Activated CD8-positive, alpha-beta memory T cell treated with anti-CD3 and anti-CD28 coated beads for 48 hours (primary cell): ENCODE measurements around the gene SOX9.

Experiments
- DNase-seq, 3 experiments: peaks; one replicate each; pipeline ENCODE4 v3.0.0-alpha.2; 2020; ENCODE audit warnings: low read depth in 2 of 3, low spot score in 2 of 3

SOX9 gene

DNA sequence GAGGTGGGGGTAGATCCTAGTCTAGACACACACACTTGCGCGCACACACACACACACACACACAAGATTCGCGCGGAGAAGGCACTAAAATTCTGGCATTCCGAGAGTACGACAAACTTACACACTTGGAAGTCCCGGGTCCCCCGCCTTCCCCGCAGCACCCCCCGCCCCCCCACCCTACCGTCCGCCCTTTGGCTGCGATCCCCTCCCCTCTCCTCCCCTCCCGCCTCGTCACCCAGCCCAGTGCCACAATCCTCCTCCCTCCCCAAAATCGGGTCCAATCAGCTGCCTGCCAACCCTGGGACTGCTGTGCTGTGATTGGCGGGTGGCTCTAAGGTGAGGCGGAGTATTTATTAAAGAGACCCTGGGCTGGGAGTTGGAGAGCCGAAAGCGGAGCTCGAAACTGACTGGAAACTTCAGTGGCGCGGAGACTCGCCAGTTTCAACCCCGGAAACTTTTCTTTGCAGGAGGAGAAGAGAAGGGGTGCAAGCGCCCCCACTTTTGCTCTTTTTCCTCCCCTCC lies at the start of gene SOX9:
Gene SOX9 (plus strand): TSS at position 379 of the 522 bp plus-strand sequence. CDS start 372 bp downstream, outside the sequence.
- no peak for DNase-seq

DNA sequence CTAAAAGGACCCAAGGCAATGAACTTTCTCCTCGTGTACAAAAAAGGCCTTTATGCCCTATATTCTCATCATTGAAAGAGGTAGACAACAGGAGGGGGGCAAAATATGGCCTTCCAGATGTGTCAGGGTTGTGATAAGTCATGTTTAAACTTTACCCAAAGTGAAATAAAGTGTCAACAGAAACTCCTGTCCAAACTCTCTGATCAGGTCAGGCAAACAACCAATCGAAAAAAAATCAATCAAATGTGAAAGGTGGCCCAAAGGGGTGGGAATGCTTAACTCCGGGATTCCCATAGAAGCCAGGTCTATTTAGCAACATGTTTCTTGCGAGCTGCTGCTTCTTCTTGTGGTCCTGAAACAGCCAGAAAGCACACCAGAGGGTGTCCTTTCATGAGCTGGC lies 49.5 kb upstream of the SOX9 start:
- no peak for DNase-seq

DNA sequence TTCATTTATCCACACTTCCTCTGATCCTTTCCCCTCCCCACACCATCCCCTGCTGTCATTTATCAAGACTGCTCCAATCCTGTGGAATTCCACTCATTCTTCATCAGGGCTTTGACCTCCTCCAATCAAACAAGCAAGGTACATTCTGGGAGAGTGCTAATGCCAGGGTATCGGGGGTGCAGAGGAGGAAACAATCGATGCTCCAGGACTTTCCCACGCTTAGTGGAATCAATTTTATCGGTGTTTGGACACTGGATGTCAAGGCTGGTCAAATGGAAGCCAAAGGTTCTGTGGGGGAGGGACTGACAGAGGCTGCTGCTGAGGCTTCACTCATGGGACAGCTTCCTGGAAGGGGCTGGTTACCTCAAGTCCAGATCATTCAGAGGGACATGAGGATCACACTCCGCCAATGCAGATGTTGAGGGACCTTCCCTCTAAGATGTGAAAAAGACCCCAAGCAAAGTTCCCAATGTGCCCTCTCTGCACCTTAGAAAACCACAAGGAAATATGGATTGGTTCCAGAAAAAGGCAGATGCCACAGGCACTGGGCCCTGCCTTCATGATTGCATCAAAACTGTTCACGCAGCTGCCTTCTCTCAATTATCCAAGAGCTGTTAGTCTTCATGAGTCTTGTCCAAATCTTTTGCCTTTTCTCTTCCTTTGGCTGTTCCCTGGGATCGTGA lies 44.7 kb upstream of the SOX9 start:
- DNase-seq, result no peak

DNA sequence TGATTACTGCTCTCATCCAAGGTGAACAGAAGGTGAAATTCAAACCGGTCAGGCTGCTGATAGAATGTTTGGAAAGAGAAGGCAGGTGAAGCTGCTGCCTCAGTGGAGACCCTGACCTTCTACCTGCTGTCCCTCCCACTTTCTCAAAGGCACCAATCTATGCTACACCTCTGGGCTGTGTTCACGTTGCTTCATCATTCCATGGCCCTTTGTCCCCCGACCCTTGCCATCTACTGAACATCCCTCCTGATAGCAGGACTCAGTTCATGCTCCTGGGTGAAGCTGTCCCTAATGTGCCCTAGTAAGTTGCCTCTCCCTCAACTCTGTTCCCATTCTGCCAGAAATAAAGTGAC lies 44.2 kb upstream of the SOX9 start:
- no peak for DNase-seq

DNA sequence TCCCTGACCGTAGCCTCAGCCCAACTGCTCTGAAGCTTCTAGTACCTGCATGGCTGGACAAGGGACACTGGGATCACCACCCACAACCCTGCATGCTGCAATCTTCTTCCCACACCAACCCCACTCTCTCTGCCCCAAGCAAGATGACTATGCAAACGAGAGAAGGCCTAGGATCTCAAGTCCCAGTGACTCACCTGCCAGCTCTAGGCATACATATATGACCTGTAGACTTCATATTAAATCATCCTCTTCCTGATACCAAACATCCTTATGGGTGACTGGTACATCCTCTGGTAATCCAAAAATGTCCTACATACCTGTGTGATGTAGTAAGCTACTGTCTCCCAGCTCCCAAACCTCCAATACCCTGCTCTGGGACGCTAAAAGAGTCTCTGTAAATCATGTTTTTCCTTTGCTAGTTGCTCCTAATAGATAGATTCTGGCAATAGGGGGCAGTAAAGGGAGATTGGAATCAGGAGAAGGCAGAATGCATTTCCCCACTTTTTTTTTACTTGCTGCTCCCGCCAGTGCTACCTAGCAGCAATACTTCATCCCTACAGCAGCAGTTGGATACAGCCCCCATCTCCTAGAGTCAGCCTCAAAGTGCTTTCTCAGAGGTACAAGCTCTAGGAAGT lies 43.4 kb upstream of the SOX9 start:
- DNase-seq, result no peak

DNA sequence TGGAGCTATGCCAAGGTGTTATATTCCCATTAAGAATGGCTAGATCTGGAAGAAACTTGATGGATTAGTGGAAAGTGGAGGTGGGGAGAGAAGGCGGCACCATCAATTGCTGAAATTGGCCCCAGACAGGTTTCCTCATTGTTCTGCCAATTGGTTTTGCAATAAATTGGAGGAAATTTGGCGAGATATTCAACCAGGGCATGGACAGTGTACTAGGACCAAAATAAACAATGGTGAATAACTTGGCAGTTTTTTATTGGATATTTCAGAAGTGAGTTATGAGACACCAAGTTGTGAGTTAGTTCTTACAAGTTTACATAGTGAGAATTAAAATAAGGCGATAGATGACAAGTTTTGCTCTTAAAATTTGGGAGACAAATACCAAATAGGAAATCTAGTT lies 41.1 kb upstream of the SOX9 start:
- DNase-seq, result no peak

DNA sequence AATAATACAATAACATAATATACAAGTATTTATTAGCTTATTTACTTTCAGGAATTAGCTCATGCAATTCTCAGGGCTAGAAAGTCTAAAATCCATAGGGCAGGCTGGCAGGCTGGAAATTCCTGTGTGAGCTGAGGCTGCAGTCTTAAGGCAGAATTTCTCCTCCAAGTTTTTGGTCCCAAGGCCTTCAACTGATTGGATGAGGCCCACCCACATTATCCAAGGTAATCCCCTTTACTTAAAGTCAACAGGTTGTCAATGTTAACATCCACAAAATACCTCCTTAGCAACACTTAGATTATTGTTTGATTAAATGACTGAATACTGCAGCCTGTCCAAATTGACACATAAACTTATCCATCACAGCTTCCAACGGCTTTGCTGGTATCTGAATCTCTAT lies 32.9 kb upstream of the SOX9 start:
- no peak for DNase-seq

DNA sequence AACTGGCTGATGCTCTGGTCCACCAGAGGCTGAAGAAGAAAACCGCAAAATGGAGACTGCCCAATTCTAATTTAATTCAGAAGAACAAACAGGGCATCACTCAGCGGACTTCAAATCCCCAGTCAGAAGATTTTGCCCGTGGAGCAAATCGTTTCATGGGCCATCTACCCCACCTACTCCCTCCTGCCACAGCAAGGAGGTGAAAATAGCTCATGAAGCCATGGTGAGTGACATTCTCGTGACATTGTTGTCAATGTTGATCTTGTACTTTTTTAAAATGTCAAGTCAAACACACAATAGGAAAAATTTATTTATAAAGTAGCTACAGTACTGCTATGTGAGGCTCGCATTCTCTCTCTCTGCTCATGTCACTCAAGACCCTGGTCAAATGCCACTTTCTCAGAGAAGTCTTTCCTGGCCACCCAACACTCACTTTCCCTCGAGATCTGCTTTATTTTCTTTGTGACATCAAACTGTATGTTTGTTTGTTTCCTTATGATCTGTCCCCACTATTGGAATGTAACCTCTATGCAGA lies 31.3 kb upstream of the SOX9 start:
- no peak for DNase-seq

DNA sequence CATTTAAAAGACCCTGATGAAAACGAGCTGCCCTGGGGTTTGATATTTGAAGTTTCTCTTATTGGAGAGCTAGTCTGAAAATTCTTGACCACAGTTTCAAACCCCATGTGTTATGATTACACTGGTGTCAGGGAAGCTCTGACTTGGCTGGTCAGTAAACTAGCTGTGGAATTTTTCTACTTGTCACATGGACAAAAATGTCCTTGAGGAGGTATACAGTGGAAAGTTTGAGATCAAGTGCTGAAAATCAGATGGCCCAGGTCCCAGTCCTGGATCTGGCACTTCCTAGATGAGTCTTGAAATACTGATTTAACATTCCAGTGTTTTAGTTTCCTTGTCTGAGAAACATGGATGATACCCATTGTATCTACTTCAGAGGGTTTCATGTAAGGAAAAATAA lies 30.7 kb upstream of the SOX9 start:
- DNase-seq, result no peak

DNA sequence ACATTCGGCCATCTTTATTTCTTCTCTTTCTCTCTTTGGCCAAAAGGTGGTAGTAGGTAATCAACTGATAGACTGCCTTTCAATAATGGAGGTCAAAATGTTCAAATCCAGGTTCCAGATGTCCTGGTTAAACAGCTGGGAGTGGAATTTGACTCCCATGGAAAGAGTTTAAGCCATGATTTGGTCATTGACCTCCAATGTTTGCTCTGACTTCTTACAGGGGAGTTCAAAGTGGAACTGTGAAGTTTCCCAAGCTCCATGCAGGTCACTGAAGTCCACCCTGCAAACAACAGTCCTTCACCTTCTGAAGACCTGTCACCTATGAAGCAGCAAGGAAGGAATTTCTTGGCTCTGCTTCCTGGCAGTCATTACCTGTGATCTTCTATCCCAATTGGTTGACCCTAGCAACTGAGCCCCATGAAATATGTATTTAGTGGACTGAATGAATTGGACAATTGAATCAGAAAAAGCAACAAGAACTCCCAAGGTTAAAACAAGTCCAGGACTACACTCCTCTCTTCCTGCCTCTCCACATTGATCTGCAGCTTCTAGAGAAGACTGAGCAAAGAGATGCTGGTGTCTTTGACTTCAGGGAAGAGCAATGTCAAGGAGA lies 28.0 kb upstream of the SOX9 start:
- DNase-seq, result no peak

DNA sequence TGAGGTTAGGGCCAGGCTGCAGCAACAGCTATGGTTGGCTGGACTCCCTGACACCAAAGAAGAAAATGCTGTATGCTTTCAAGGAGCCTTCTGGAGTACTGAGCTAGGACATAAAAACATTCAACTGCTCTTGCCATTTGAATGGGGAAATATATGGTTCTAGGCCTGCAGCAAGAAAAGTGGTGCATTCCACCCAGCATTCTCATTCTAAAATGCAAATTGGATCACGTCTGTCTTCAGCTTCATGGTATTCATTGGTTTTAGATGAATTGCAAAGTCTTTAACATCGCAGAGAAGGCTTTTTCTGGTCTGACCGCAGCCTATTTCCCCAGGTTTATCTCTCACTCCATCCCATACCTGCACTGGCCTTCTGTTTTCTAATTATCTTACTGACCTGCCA lies 27.1 kb upstream of the SOX9 start:
- no peak for DNase-seq

DNA sequence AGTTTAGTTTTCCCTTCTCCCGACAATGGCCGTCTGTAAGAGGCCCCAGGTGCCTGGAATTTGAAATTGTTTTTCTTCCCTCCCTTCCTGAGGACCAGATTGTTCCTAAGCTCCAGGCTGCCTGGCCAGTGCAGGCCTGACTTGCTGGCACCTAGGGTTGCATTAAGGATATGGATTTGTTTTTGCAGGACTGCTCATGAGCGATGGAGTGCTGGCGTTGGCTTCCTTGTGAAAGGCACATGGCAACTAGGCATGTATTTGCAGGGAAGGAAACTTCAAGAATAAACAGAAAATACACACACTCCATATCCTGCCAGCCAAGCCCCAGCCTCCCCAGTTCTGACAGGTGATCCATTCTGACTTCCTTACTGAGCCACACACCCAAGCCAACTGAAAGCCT lies 25.5 kb upstream of the SOX9 start:
- no peak for DNase-seq

DNA sequence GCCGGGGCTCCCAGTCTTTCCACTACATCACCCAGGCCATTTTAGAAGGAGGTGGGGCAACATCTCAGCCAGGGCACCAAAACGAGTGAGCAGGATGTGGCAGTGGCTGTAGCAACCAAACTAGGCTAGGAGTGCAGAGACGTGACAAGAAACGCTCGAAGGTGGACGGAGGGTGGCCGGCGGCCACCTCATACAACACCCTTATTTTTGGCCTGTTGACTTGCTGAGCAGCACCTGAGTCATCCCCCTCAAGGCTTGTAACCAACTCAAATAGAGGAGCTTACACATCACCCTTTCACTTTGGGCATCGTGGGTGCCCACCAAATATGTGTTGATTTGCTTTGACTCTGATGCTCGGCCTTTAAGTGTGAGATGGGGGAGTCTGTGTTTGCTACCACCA lies 23.7 kb upstream of the SOX9 start:
- no peak for DNase-seq

DNA sequence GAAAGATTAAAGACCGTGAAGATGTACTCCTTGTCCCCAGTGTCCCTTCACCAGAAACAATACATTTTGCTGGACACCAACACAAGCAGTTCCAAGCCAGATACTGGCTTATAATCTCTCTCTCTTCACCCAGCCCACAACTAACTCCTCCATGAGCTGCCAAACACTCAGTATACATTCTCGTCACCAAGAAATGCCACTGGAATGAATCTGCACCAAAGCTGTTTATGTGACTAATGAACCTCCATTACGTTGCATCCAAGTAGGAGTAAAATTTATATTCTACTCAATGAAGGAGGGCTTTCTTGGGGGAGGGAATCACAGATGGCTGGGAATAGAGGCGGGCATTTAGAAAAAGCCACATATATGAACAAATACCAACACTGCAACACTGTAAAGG lies 20.9 kb upstream of the SOX9 start:
- DNase-seq, result no peak

DNA sequence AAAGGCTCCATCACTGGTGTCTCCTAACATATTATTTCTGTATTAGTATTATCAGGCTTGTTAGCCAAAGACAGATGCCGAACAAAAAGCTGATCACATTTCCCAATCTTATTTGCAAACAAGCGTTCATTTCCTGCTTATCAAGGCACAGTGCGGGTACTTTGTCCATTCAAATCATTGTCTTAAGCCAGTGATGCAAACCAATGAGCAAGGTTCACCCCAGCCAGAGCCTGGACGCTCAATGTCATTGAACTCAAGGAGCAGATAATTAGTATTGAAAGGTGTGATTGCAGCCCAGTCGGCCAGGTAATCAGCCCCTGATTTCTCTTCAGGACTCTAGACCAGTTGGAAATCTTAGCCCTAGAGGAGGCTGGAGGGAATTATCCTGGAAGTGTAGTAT lies 20.4 kb upstream of the SOX9 start:
- no peak for DNase-seq

DNA sequence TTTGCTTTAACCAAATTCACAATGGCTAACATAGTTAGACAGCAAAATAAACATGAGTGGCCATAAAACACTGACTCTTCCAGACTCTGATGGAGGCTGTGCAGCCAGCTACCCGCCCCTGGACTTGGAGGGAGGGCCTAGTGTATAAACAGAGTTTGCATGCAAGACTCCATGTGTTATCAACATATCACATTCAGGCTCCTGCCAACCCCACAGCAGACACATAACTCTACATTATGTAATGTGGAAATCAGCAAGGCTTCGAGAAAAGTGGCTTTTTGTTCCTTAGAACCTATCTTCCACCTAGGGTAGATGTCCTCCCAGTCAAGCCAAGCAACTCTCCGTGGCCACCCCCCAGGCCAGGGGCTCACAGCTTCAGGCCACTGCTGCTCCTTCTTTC lies 19.3 kb upstream of the SOX9 start:
- no peak for DNase-seq

DNA sequence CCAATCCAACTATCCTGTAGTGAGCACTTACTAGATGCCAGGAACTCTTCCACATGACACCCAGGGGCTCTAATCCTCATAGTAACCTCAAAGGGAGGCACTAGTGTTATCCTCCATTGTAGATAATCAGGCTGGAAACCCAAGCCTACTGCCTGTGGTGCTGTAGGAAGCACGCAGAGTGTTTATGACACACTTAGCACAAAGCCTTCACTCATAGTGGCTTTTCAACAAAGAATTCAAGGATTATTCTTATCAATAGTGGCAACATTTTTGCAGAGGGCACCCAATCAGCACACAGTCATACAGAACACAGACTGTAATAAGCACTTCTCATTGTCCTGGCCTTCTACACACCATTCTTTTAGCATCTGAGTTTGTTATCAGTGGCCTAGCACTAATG lies 18.5 kb upstream of the SOX9 start:
- DNase-seq, result no peak

DNA sequence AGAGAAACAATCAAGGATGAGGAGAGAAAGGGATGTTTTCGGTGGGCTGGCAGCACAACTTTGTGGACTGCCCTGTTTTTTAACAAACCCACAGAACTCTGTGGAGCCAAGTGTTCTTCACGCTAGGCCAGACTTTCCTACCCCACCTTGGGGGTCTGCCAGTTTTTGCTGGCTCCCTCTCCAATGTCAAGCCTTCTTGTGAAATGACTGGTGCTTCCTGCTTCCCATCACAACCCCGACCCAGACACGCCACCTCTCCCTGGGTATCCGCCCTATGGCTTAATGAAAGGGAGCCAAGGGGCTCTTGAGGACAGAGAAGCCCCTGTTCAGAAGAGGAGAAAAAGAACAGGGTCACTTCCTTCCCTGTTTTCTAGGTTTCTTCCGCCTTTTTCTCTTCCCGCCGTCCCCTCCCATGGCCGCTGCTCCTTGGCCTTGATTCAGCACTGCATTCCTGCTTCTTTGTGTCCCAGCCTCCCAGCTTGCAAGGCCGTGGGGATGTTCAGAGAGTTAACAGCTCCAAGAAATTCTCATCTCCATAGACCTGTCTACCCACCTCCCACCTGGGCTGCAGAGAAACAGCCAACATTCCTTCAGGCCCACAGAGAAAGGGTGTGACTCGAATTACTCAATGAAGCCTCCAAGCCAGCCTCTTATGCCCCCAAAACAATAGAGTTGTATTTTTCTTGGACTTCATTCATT lies 16.5 kb upstream of the SOX9 start:
- DNase-seq, result no peak

DNA sequence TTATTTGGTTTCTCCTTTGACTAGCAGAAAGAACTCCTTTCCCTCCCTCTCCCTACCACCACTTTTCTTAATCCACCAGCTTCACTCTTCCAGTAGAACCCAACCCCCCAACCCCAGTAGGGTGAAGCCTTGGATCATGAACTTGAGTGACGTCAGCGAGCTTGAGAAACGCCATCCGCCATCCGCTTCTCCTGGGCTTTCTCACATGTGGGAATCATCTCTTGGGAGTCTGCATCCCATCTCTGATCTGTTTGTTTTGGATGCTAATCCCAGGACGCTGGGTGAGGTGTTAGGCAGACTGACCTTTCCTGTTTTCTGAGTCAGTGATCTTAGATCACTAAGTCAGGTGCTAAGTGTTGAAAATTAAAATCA lies 16.0 kb upstream of the SOX9 start:
- no peak for DNase-seq

DNA sequence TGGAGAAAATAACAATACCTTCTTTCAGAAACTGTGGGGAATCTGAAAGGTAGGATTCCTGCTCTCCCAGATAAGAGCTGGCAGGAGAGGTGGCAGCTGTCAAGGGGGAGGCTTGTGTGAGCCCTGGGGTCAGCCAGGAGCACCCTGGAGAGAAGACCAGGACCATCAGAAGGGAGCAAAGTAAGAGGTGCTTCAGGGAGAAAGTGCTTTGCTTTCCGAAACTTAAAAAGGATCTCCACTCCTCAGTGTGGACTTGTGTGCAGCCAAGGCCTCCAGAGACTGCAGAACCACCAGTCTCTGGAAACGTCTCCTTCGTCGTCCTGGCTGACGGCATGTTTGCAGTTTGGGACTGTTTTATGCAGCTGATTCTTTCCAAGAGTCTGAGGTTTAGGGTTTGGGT lies 13.7 kb upstream of the SOX9 start:
- no peak for DNase-seq

DNA sequence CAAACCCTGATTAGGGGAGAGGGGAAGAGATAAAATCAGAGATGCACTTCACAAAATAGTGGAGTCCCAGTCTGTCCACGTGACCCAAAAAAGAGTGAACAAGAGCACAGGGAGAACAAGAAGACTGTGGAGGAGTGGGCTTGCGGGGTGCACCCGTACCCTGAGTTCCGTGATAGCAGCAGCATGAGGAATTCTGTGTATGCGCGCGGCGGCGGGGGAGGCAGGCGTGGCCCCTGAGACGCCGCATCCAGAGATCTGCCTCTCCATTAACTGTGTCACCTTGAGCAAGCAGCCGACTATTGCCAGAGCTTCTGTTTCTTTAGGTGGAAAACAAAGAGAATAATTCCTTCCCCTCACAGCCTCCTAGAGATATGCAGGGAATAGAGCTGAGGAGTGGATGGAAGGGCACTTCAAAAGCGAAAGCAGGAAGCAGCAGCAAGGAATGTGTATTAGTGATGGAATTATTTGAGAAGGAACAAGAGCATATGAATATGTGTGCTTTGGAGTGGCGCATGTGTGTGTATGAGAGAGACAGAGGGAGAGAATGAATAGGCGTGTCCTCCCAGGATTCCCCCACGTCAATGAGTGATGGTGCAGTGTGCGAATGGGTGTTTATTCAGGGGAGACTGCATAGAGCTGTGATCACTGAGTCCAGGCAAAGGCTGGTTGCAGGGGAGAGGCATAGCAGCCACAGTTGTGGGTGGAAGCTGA lies 10.4 kb upstream of the SOX9 start:
- no peak for DNase-seq
